Kidney tubule cell (primary cell): ENCODE measurements around the gene NMRK2.
A peak's percentile ranks its signal among the peaks of the same experiment; 100 is the strongest.

ENCODE experiments used
- DNase-seq: peaks from one replicate; pipeline ENCODE4 v3.0.0-alpha.2; 2018; ENCODE audit warnings: low spot score

NMRK2 gene

GRCh38 chr19:3981736-3982681 lies 49.1 kb downstream of the NMRK2 start:
- no peak for DNase-seq

DNA sequence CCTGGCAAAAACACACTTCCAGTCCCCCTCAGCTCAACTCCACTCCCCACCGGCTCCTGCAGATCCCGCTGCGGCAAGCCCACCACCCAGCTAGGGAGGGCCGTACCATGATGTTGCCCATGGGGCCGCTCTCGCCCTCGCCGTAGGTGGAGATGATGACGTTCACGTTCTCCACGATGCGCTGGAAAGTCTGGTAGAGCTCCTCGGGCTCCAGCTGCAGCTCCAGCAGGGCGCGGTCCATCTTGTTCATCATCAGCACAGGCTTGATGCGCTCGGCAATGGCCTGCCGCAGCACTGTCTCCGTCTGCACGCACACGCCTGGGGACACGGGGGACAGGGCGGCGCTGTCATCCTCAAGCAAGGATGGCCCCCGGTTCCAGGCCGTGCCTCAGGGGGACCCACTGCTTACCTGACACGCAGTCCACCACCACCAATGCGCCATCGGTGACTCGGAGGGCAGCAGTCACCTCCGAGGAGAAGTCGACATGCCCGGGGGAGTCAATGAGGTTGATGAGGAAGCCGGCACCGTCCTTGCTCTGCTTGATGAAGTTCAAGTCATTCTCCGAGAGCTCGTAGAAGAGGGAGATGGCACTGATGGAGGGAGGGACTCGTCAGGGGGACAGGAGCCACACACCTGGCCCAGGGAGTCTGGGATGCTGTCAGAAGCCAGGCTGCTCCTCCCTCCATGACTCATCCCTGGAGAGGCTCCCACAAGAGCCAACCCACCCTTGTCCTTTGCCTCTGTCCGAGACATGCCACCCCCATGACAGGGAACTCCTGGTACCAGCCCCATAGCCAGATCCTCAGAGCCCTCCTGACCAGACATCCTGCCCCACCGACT lies 50.1 kb downstream of the NMRK2 start:
- peak; percentile 82 for DNase-seq

GRCh38 chr19:3983542-3983914 lies 50.7 kb downstream of the NMRK2 start:
- DNase-seq = no peak

GRCh38 chr19:3983936-3984583 lies 51.2 kb downstream of the NMRK2 start:
- peak; percentile 91 for DNase-seq

DNA sequence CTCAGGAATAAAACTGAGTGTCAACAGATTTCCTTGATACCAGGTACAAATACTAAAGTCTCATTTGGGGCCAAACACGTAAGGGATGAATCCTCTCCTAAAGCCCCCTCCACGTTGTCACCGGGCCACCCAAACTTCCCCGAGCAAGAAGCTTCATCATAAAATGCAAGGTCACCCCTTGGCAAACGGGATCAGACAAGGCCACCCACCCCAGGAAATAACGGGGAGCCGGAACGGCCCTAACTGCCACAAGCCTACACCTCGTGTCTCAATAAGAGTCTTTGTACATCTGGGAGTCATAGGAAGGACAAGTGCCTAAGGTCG lies 51.7 kb downstream of the NMRK2 start:
- no peak for DNase-seq

- DNase-seq = peak; percentile 92
Observed at GRCh38 chr19:3984908-3985642, 52.2 kb downstream of the NMRK2 start, which contains the start of gene EEF2. TSS of gene EEF2 (minus strand) at chr19:3985463. CDS start at chr19:3985380, 83 bp downstream.

DNA sequence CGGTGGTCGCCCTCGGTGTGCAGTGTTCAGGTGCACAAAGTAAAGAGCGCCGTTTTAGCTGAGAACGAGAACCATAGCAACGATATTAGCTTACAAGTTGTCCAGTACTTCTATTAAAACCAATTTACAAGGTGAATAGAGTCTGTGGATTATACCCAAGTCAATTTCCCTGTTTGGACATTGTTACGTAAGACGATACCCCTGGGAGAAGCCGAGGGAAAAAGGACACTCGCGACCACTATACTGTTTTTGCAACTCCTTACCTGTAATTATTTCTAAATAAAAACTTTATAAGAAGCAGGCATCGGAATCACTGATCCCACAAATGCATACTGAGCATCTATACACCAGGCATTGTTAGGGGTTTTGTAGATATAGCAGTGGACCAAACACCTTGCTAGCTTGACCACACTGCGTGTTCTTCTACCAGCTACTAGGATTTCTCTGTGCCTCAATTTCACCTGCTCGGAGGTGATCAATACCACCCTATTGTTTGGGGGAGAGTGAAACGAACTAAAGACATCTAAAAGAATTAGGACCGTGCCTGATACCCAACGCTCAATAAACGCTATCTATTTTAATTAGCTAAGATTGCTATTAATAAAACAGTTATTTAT lies 52.9 kb downstream of the NMRK2 start:
- no peak for DNase-seq

- DNase-seq = peak; percentile 78
Observed at GRCh38 chr19:3986260-3987041, 53.6 kb downstream of the NMRK2 start.

DNA sequence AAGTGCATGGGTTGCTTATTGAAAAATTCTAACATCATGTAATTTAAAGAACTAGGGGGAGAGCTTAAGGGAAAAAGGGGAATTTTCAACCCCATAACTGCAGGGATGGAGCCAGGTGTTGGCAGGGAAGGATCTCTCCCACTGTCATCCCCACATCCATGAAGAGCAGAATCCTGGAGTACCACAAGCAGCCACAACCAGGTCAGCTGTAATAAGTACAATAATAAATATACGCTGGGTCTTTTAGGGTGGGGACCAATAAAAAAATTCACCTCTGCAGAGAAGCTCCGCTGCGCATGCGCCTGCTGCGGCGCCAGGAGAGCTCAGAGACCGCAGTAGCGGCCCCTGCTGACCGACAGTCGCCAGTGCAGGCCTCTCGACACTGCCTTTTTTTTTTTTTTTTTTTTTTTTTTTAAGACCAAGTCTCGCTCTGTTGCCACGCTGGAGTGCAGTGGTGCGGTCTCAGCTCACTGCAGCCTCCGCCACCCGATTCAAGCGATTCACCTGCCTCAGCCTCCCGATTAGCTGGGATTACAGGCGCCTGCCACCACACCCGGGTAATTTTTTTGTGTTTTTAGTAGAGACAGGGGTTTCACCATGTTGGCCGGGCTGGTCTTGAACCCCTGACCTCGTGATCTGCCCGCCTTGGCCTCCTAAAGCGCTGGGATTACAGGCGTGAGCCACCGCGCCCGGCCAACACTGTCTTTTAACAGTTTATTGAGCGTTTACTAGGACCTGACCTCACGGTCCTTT lies 54.9 kb downstream of the NMRK2 start:
- DNase-seq = peak; percentile 89

- DNase-seq = no peak
Observed at GRCh38 chr19:3990815-3991117, 57.9 kb downstream of the NMRK2 start.
